Mammary epithelial cell (primary cell): Measurements from ENCODE around the gene ZBED1.

ENCODE experiments used
- CTCF ChIP-seq, 2 donors: IDR thresholded peaks in 1 of 2; conservative IDR thresholded peaks in 1 of 2; 2 replicates each; pipeline ENCODE4 v1.5.1; 2011 to 2012; ENCODE audit warnings: inconsistent platforms in 2 of 2, low read length in 2 of 2, mild to moderate bottlenecking in 2 of 2, control low read depth in 1 of 2, low read depth in 1 of 2; ENCODE audit not compliant: insufficient read depth in 1 of 2; ENCODE audit errors: extremely low read depth in 1 of 2
- EZH2 ChIP-seq: IDR thresholded peaks from 2 replicates; pipeline ENCODE4 v1.6.1; 2012; ENCODE audit warnings: low read length, inconsistent platforms, borderline replicate concordance

DNA sequence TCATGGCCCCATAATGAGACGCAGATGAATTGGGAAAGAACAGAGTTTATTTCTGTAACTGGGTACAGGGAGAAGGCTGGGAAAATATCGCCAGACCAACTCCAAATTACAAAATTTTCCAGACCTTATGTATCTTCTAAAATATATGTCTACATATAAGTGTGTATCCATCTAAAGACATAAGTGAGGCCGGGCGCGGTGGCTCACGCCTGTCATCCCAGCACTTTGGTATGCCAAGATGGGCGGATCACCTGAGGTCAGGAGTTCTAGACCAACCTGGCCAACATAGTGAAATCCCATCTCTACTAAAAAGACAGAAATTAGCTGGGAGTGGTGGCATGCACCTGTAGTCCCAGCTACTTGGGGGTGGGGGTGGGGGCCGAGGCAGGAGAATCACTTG lies 11.7 kb upstream of the ZBED1 start:
- TF ChIP-seq CTCF (conservative IDR thresholded peaks at IDR 0.05 in 1 of 2, IDR thresholded peaks at IDR 0.05 in 1 of 2; ENCODE audit: extremely low read depth in 1 of 2, insufficient read depth in 1 of 2, low read depth in 1 of 2, low read length in 2 of 2), result no peak
- TF ChIP-seq EZH2, result no peak
